T-helper 2 cell treated with Interferon-gamma antibody and Interleukin-4, amounts not matched to agents 100 ng/mL and 5 ng/mL, for 36 hours (primary cell): Measurements from ENCODE around the gene TRAPPC5. TPM values are rescaled to one million over a fixed set of nuclear protein-coding genes. Genes with fewer than 3 reads are reported as not detected.

ENCODE experiments used
- intact Hi-C: fragments of 100-400 bp; cut with micrococcal nuclease; formaldehyde crosslinking; loops from one replicate; pipeline ENCODE4 v1.15.1; 2023
- total RNA-seq: library from RNA; stranded (reverse); gene quantifications from 2 replicates; pipeline ENCODE4 v1.2.3, GENCODE V29; 2022

Gene TRAPPC5
- total RNA-seq, 1 donor from 2014 or later: 76.9 TPM

DNA sequence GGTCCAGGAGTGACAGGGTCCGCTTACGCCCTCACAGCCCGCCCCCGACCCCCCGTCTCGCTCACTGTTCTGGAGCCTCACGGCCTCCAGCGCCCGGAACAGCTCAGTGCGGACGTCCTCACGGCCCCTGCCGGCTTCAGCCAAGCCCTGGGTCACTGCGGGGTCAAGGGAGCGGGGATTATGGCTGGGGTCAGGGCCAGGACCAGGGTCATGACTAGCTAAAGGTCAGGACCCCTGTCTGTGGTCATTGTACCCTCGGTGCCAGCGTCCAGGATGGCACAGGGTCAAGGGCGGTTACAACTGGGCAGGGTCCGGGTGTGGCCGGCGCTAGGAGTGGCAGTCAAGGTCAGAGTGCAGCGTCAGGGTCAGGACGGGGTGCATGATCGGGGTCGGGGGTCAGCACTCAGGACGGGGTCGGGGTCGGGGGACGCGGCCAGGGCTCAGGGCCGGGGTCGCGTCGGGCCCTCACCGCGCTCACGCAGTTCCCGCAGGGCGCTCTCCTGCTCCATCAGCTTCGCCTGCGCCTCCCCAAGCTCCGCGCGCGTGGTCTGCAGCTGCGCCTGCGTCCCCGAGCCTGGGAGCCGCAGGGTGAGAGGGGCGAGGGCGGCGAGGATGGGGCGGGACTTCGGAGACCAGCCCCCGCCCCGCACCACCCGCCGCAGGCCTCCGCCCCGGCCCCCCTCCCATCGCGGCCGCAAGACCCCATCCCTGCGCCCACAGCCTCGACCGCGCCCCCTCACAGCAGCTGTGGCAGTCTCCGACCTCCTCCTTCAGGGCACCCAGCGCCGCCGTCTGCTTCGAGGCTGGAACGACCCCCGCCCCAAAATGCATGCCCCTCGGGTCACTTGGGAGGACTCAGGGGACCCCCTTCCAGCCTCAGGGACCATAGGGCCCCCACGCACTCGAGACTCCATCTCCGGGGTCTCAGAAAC, 49.9 kb downstream of the TRAPPC5 start:
- intact Hi-C loops: no loop called here

DNA sequence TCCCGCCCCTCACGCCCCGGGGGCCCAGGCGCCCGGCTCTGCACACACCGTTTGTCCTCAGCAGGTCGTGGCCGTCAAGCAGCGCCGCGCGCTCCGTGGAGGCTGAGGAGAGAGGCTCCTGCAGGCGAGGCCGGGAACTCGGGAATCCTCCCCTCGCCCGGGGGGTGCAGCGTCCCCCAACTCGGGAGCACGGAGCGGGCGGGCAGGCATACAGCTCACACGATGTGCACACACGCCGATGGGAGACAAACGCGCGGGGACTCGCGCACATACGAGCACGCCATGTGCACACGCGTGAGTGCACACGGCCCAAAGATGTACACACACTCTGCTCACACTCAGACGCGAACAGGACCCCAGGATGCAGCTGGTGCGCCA, 50.6 kb downstream of the TRAPPC5 start:
- intact Hi-C loops: no loop called here

GRCh38 chr19:7731615-7732014, 51.0 kb downstream of the TRAPPC5 start:
- intact Hi-C loops: no loop called here

GRCh38 chr19:7732045-7732444, 51.4 kb downstream of the TRAPPC5 start, which contains the start of gene CLEC4G:
CLEC4G (minus strand) TSS chr19:7732110; CDS start chr19:7732102, 8 bp downstream.
- intact Hi-C loops: no loop called here

GRCh38 chr19:7733376-7733775, 52.7 kb downstream of the TRAPPC5 start:
- intact Hi-C loops: no loop called here

- intact Hi-C loops: no loop called here
Measured at GRCh38 chr19:7734220-7735203, 53.9 kb downstream of the TRAPPC5 start.

- intact Hi-C loops: no loop called here
Measured at GRCh38 chr19:7736148-7736547, 55.5 kb downstream of the TRAPPC5 start.

DNA sequence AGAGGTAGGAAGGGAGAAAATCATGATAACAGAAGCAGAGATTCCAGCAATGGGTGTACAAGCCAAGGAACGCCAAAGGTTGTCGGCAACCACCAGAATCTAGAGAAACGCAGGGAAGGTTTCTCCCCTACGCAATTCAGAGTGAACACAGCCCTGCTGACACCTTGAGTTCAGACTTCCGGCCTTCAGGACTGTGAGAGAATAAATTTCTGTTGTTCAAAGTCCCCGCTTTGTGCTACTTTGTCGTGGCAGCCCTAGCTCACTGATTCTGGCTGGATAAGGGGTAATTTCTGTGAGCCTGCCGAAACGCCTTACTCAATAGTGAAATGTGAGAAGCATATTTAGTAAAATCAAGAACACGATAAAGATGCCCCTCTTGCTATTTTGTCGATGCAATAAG, 56.6 kb downstream of the TRAPPC5 start:
- intact Hi-C loops: no loop called here

Other genes with a start within 250 kb of the TRAPPC5 start
- 0.45 and 0.57 TPM in 2 replicates for gene PEX11G, start 191.8 kb upstream of the TRAPPC5 start, total RNA-seq
- gene ZNF358, start 164.7 kb upstream of the TRAPPC5 start, total RNA-seq: 5.2 and 5.3 TPM in 2 replicates
- 10.7 and 13.2 TPM in 2 replicates for gene MCOLN1, start 158.2 kb upstream of the TRAPPC5 start, total RNA-seq
- 115 and 116 TPM in 2 replicates for gene PNPLA6, start 145.1 kb upstream of the TRAPPC5 start, total RNA-seq
- gene CAMSAP3, start 85.0 kb upstream of the TRAPPC5 start, total RNA-seq: 0.11 and 0.16 TPM in 2 replicates
- 39.0 and 39.7 TPM in 2 replicates for gene XAB2, start 51.3 kb upstream of the TRAPPC5 start, total RNA-seq
- gene PET100, start 51.0 kb upstream of the TRAPPC5 start, total RNA-seq: 129 and 134 TPM in 2 replicates
- gene PCP2, start 47.1 kb upstream of the TRAPPC5 start, total RNA-seq: 0.82 and 2.0 TPM in 2 replicates
- gene STXBP2, start 43.7 kb upstream of the TRAPPC5 start, total RNA-seq: 124 and 129 TPM in 2 replicates
- gene RETN, start 11.8 kb upstream of the TRAPPC5 start, total RNA-seq: 0.55 TPM in 1 of 2 replicates, not detected in the other
- not detected in 2 replicates for gene MCEMP1, start 3.7 kb upstream of the TRAPPC5 start, total RNA-seq
- 0.25 TPM in 1 of 2 replicates, not detected in the other for gene FCER2, start 21.3 kb downstream of the TRAPPC5 start, total RNA-seq
- gene CLEC4G, start 51.3 kb downstream of the TRAPPC5 start, total RNA-seq: not detected in 2 replicates
- gene CD209, start 66.7 kb downstream of the TRAPPC5 start, total RNA-seq: not detected in 2 replicates
- not detected in 2 replicates for gene CLEC4M, start 82.4 kb downstream of the TRAPPC5 start, total RNA-seq
- gene EVI5L, start 149.4 kb downstream of the TRAPPC5 start, total RNA-seq: 5.1 and 6.0 TPM in 2 replicates
- 0.09 TPM in 1 of 2 replicates, not detected in the other for gene PRR36, start 193.6 kb downstream of the TRAPPC5 start, total RNA-seq
- not detected in 2 replicates for gene LRRC8E, start 207.7 kb downstream of the TRAPPC5 start, total RNA-seq
- 42.0 and 45.2 TPM in 2 replicates for gene MAP2K7, start 223.0 kb downstream of the TRAPPC5 start, total RNA-seq
- gene TGFBR3L, start 234.0 kb downstream of the TRAPPC5 start, total RNA-seq: 1.1 and 2.6 TPM in 2 replicates
- gene SNAPC2, start 239.5 kb downstream of the TRAPPC5 start, total RNA-seq: 16.0 and 21.4 TPM in 2 replicates
- gene CTXN1, start 245.3 kb downstream of the TRAPPC5 start, total RNA-seq: 0.23 TPM in 1 of 2 replicates, not detected in the other